Esophagus squamous epithelium (tissue), 4 donors: ENCODE data around the gene MROH2B.

Experiments used
- CTCF ChIP-seq, 6 experiments: fragments of 450-650 bp in 4 of 6; fragments of 200-600 bp in 2 of 6; sonication (generic) in 2 of 6; IDR thresholded peaks; one replicate each; pipeline ENCODE4 v1.5.1; 2016 to 2019; ENCODE audit warnings: antibody characterized with exemption in 6 of 6, mild to moderate bottlenecking in 4 of 6, moderate library complexity in 4 of 6
- POLR2A ChIP-seq, 4 donors: fragments of 450-650 bp; IDR thresholded peaks; one replicate each; pipeline ENCODE4 v1.6.1; 2017; ENCODE audit warnings: antibody characterized with exemption in 4 of 4, mild to moderate bottlenecking in 4 of 4, moderate library complexity in 3 of 4

- TF ChIP-seq CTCF (IDR thresholded peaks at IDR 0.05) (no peak), POLR2A (IDR thresholded peaks at IDR 0.05) (no peak)
These were observed 75.1 kb downstream of the MROH2B start for GRCh38 chr5:40995801-40996586.
